ENCODE data around the gene LBHD1.
A peak's percentile ranks its signal among the peaks of the same experiment; 100 is the strongest.

Gene LBHD1

DNA sequence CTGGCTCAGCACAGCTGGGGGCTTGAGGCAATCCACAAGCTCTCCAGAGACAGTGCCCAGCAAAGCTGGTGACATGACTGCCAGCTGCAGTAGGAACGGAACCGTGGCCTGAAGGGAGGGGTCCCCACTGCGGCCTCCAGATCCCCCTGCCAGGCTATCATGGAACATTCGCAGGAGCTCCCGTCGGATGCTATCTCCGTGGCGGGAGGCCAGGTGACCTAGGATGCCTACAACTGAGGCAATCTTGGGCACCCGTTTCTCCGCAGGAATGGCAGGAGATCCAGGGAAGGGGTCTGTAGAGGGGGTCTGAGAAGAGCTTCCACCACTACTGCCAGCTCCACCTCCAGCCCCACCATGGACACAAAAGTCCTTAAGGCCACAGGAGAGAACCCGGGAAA lies 23.1 kb downstream of the LBHD1 start:
- DNase-seq: no peak
- H3K4me2 ChIP-seq (ENCODE audit: low read length): no peak overlapping the region
- H3K4me3 ChIP-seq (ENCODE audit: low read depth, low read length): no peak overlapping the region
- H3K79me2 ChIP-seq (ENCODE audit: control insufficient read depth, insufficient read depth, low read length, poor library complexity): peaks cover 17% of the 10 kb centered on the region
- WGBS (ENCODE audit: extremely low coverage, insufficient coverage, insufficient read length): no CpG with 5 or more reads among the region's 11 CpGs
- peaks cover 15% of the 10 kb centered on the region for H3K79me1 ChIP-seq (ENCODE audit: low read length)
- no peaks in the 10 kb centered on the region for H3K9me3 ChIP-seq (ENCODE audit: insufficient read depth, low read depth, low read length)
- H3K4ac ChIP-seq (ENCODE audit: low read depth, low read length): no peak overlapping the region
- no peak overlapping the region for H2BK5ac ChIP-seq (ENCODE audit: low read depth, low read length, poor library complexity)
- H2AK5ac ChIP-seq (ENCODE audit: low read length): no peak overlapping the region
- H2AFZ ChIP-seq (ENCODE audit: insufficient read depth, low read length, poor library complexity): no peak overlapping the region
- H2BK120ac ChIP-seq (ENCODE audit: insufficient read depth, low read length, poor library complexity): no peak overlapping the region
- no peak overlapping the region for H3K23ac ChIP-seq (ENCODE audit: low read length)
- H2BK12ac ChIP-seq (ENCODE audit: low read length): no peak overlapping the region
- H4K8ac ChIP-seq (ENCODE audit: low read depth, low read length): no peak overlapping the region
- no peak overlapping the region for H4K12ac ChIP-seq (ENCODE audit: low read depth, low read length)
- H3K27me3 ChIP-seq (ENCODE audit: insufficient read depth, low read length): no peaks in the 10 kb centered on the region
- H3K27ac ChIP-seq (ENCODE audit: low read depth, low read length): no peak overlapping the region
- no peak overlapping the region for H3K9ac ChIP-seq (ENCODE audit: low read length)
- H3K18ac ChIP-seq (ENCODE audit: low read length): no peak overlapping the region
- peaks cover 27 to 31% of the 10 kb centered on the region in 2 experiments for H3K36me3 ChIP-seq (ENCODE audit: control insufficient read depth in 1 of 2, insufficient read depth in 2 of 2, low read length in 2 of 2)
- H3K14ac ChIP-seq (ENCODE audit: low read length): no peak overlapping the region
- H4K91ac ChIP-seq (ENCODE audit: low read depth, low read length): no peak overlapping the region
- H3K4me1 ChIP-seq (ENCODE audit: control insufficient read depth in 1 of 2, insufficient read depth in 2 of 2, low read length in 2 of 2): peaks cover 10 to 17% of the 10 kb centered on the region in 2 experiments

DNA sequence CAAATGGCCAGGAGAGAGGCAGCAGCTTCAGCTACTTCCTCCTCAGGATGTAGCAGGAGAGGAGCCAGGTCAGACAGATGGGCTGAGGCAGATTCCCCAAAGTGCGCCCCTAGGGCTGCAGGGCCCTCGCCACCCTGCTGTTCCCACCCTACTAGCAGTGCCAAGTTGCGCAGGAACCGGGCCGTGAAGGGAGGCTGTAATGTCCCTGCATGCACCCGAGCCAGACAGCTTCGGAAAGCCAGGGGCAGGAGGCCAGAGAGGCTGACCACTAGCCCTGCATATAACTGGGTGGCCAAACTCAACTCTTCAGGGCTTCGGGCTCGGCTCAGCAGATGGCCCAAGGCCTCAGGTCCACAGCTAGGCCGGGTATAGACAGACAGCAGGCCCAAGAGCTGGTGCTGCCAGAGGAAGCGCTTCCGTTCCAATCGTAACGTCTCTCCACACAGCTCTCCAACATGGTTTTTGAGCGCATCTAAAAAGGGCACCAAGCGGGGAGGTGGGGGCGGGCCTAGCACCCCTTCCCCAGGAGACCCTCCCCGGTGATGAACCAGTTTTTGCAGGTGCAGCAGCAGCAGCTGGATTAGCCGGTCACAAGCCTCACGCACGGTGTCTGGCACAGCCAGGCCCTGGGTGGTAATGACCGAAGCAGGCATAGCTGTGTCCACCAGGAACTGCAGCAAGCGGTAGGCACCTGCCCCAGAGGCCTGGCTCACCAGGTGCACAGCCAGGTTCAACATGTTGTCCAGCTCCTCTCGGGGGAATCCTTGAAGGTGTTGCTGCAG lies 23.7 kb downstream of the LBHD1 start:
- H2BK5ac ChIP-seq (ENCODE audit: low read depth, low read length, poor library complexity): no peak overlapping the region
- H3K9me3 ChIP-seq (ENCODE audit: insufficient read depth, low read depth, low read length): no peaks in the 10 kb centered on the region
- peaks cover 17% of the 10 kb centered on the region for H3K79me2 ChIP-seq (ENCODE audit: control insufficient read depth, insufficient read depth, low read length, poor library complexity)
- WGBS (ENCODE audit: extremely low coverage, insufficient coverage, insufficient read length): no CpG with 5 or more reads among the region's 24 CpGs
- no peak overlapping the region for H3K18ac ChIP-seq (ENCODE audit: low read length)
- no peak overlapping the region for H4K8ac ChIP-seq (ENCODE audit: low read depth, low read length)
- H2BK120ac ChIP-seq (ENCODE audit: insufficient read depth, low read length, poor library complexity): no peak overlapping the region
- no peak overlapping the region for H3K9ac ChIP-seq (ENCODE audit: low read length)
- H3K79me1 ChIP-seq (ENCODE audit: low read length): peaks cover 13% of the 10 kb centered on the region
- no peak overlapping the region for H3K23ac ChIP-seq (ENCODE audit: low read length)
- no peak overlapping the region for H3K4me2 ChIP-seq (ENCODE audit: low read length)
- no peak overlapping the region for H3K4me3 ChIP-seq (ENCODE audit: low read depth, low read length)
- H4K91ac ChIP-seq (ENCODE audit: low read depth, low read length): no peak overlapping the region
- peaks cover 30 to 35% of the 10 kb centered on the region in 2 experiments for H3K36me3 ChIP-seq (ENCODE audit: control insufficient read depth in 1 of 2, insufficient read depth in 2 of 2, low read length in 2 of 2)
- no peak overlapping the region for H3K4ac ChIP-seq (ENCODE audit: low read depth, low read length)
- no peak overlapping the region for H2AK5ac ChIP-seq (ENCODE audit: low read length)
- H2BK12ac ChIP-seq (ENCODE audit: low read length): no peak overlapping the region
- peaks cover 9 to 15% of the 10 kb centered on the region in 2 experiments for H3K4me1 ChIP-seq (ENCODE audit: control insufficient read depth in 1 of 2, insufficient read depth in 2 of 2, low read length in 2 of 2)
- no peak overlapping the region for H3K27ac ChIP-seq (ENCODE audit: low read depth, low read length)
- H3K27me3 ChIP-seq (ENCODE audit: insufficient read depth, low read length): no peaks in the 10 kb centered on the region
- no peak overlapping the region for H3K14ac ChIP-seq (ENCODE audit: low read length)
- H2AFZ ChIP-seq (ENCODE audit: insufficient read depth, low read length, poor library complexity): no peak overlapping the region
- H4K12ac ChIP-seq (ENCODE audit: low read depth, low read length): no peak overlapping the region
- DNase-seq: no peak

DNA sequence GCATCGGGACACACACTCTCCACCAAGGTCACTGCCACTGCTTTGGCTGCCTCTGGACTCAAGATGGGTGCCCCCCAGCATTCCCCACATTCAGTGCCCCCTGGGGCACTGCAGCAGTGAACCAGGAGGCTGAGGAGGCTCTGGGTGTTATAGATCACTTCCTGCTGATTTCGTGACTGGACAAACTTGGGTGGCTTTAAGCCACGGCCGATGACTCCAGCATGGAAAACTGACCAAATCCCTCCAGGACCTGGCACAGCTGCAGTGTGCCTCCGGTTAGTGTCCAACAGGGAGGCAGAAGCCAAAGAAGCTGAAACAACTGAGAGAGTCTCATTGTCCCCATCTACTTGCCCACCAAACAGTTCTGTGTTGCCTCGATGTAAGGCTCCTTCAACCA lies 24.5 kb downstream of the LBHD1 start:
- H3K79me1 ChIP-seq (ENCODE audit: low read length): peaks cover 7% of the 10 kb centered on the region
- DNase-seq: no peak
- no peak overlapping the region for H4K12ac ChIP-seq (ENCODE audit: low read depth, low read length)
- peaks cover 30 to 35% of the 10 kb centered on the region in 2 experiments for H3K36me3 ChIP-seq (ENCODE audit: control insufficient read depth in 1 of 2, insufficient read depth in 2 of 2, low read length in 2 of 2)
- no peak overlapping the region for H4K91ac ChIP-seq (ENCODE audit: low read depth, low read length)
- H3K9ac ChIP-seq (ENCODE audit: low read length): no peak overlapping the region
- H3K14ac ChIP-seq (ENCODE audit: low read length): no peak overlapping the region
- no peaks in the 10 kb centered on the region for H3K27me3 ChIP-seq (ENCODE audit: insufficient read depth, low read length)
- no peak overlapping the region for H3K27ac ChIP-seq (ENCODE audit: low read depth, low read length)
- no peak overlapping the region for H3K23ac ChIP-seq (ENCODE audit: low read length)
- H4K8ac ChIP-seq (ENCODE audit: low read depth, low read length): no peak overlapping the region
- H2BK12ac ChIP-seq (ENCODE audit: low read length): no peak overlapping the region
- H2BK5ac ChIP-seq (ENCODE audit: low read depth, low read length, poor library complexity): no peak overlapping the region
- H3K4me3 ChIP-seq (ENCODE audit: low read depth, low read length): no peak overlapping the region
- H3K4me2 ChIP-seq (ENCODE audit: low read length): no peak overlapping the region
- H3K79me2 ChIP-seq (ENCODE audit: control insufficient read depth, insufficient read depth, low read length, poor library complexity): peaks cover 12% of the 10 kb centered on the region
- no peak overlapping the region for H3K4ac ChIP-seq (ENCODE audit: low read depth, low read length)
- no peak overlapping the region for H3K18ac ChIP-seq (ENCODE audit: low read length)
- H3K9me3 ChIP-seq (ENCODE audit: insufficient read depth, low read depth, low read length): no peaks in the 10 kb centered on the region
- H2AFZ ChIP-seq (ENCODE audit: insufficient read depth, low read length, poor library complexity): no peak overlapping the region
- H2AK5ac ChIP-seq (ENCODE audit: low read length): no peak overlapping the region
- no CpG with 5 or more reads among the region's 6 CpGs for WGBS (ENCODE audit: extremely low coverage, insufficient coverage, insufficient read length)
- H2BK120ac ChIP-seq (ENCODE audit: insufficient read depth, low read length, poor library complexity): no peak overlapping the region
- peaks cover 8 to 14% of the 10 kb centered on the region in 2 experiments for H3K4me1 ChIP-seq (ENCODE audit: control insufficient read depth in 1 of 2, insufficient read depth in 2 of 2, low read length in 2 of 2)

DNA sequence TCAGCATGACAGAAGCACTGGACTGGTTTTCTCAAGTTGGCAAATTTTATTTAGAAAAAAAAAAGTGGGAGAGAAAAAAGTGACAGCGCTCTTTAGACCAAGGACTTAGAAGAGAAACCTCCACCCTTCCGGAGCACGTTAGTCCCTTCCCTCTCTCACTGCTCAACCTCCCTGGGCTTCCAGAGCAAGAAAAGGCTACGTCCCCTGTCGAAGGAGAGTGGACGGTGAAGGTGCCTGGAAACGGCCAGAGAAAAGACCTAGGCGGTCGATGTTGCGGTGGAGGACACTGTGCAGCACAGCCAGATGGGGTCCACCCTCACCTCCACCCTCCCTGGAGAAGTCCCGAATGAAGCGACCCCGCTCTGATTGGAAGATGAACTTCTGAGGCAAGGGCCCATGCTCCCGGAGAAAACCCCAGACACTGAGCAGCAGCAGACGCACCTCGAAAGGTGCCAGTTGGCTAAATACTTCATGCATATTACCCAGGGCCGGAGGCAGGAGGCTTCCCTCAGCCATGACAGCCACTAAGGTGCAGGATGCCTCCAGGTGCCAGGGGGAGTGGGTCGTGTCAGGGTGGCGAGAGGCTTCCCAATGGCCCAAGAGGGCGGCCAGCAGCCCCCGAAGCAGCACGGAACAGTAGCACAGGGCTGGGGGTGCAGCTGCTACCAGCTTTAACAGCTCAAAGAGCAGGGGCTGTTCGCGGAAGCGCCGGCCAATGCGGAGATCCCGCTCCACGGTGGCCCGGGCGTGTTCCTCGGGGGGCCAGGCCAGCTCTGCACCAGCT lies 25.1 kb downstream of the LBHD1 start:
- no peak for DNase-seq
- Histone ChIP-seq H3K27me3 (ENCODE audit: insufficient read depth, low read length) (no peaks in the 10 kb centered on the region), H2BK5ac (ENCODE audit: low read depth, low read length, poor library complexity) (no peak overlapping the region), H3K14ac (ENCODE audit: low read length) (no peak overlapping the region), H4K8ac (ENCODE audit: low read depth, low read length) (no peak overlapping the region), H3K4me2 (ENCODE audit: low read length) (peak overlapping the region; percentile 33), H3K4me1 (ENCODE audit: control insufficient read depth in 1 of 2, insufficient read depth in 2 of 2, low read length in 2 of 2) (peaks cover 8 to 9% of the 10 kb centered on the region in 2 experiments), H3K27ac (ENCODE audit: low read depth, low read length) (no peak overlapping the region), H3K9me3 (ENCODE audit: insufficient read depth, low read depth, low read length) (no peaks in the 10 kb centered on the region), H3K9ac (ENCODE audit: low read length) (no peak overlapping the region), H3K36me3 (ENCODE audit: control insufficient read depth in 1 of 2, insufficient read depth in 2 of 2, low read length in 2 of 2) (peaks cover 30 to 35% of the 10 kb centered on the region in 2 experiments), H2BK120ac (ENCODE audit: insufficient read depth, low read length, poor library complexity) (no peak overlapping the region), H4K91ac (ENCODE audit: low read depth, low read length) (no peak overlapping the region), H3K18ac (ENCODE audit: low read length) (no peak overlapping the region), H2AFZ (ENCODE audit: insufficient read depth, low read length, poor library complexity) (no peak overlapping the region), H3K4me3 (ENCODE audit: low read depth, low read length) (no peak overlapping the region), H2BK12ac (ENCODE audit: low read length) (no peak overlapping the region), H3K23ac (ENCODE audit: low read length) (no peak overlapping the region), H4K12ac (ENCODE audit: low read depth, low read length) (no peak overlapping the region), H3K4ac (ENCODE audit: low read depth, low read length) (no peak overlapping the region), H3K79me1 (ENCODE audit: low read length) (peaks cover 7% of the 10 kb centered on the region), H2AK5ac (ENCODE audit: low read length) (no peak overlapping the region), H3K79me2 (ENCODE audit: control insufficient read depth, insufficient read depth, low read length, poor library complexity) (peaks cover 9% of the 10 kb centered on the region)
- no CpG with 5 or more reads among the region's 32 CpGs for WGBS (ENCODE audit: extremely low coverage, insufficient coverage, insufficient read length)

All from trophoblast cell (in vitro differentiated cells and primary cell).